ENCODE measurements around the gene MUC13.

- TF ChIP-seq CTCF (IDR thresholded peaks at IDR 0.05; ENCODE audit: borderline replicate concordance, extremely low read depth, low read length, poor library complexity, severe bottlenecking) (no peak), EZH2 (IDR thresholded peaks at IDR 0.05; ENCODE audit: borderline replicate concordance, low read depth, low read length, severe bottlenecking) (no peak)
These were observed 6.9 kb downstream of the MUC13 start for GRCh38 chr3:124927574-124928045.
